ENCODE data around the gene NECTIN2.
"Not testable (repeated sequence)": the region's sequence is repeated elsewhere in the genome, so short reads cannot be mapped to it uniquely, and the experiment has no call there.

The NECTIN2 gene

GRCh38 chr19:44904426-44904994, 58.4 kb downstream of the NECTIN2 start:
- DNase-seq (ENCODE audit: low read depth in 1 of 2, low spot score in 1 of 2): no peak

GRCh38 chr19:44905437-44906160, 59.5 kb downstream of the NECTIN2 start, which contains the start of gene APOE:
Gene APOE (plus strand): TSS chr19:44905796. CDS start chr19:44906625, 829 bp downstream.
- DNase-seq (ENCODE audit: low read depth in 1 of 2, low spot score in 1 of 2): no peak

GRCh38 chr19:44907613-44908012, 61.5 kb downstream of the NECTIN2 start:
- DNase-seq (ENCODE audit: low read depth in 1 of 2, low spot score in 1 of 2): no peak

GRCh38 chr19:44908074-44908835, 62.2 kb downstream of the NECTIN2 start:
- DNase-seq (ENCODE audit: low read depth in 1 of 2, low spot score in 1 of 2): no peak

- DNase-seq (ENCODE audit: low read depth in 1 of 2, low spot score in 1 of 2): no peak
Measured at GRCh38 chr19:44908836-44909261, 62.8 kb downstream of the NECTIN2 start.

- no peak for DNase-seq (ENCODE audit: low read depth in 1 of 2, low spot score in 1 of 2)
Measured at GRCh38 chr19:44909775-44910174, 63.7 kb downstream of the NECTIN2 start.

- not testable (repeated sequence) for DNase-seq (ENCODE audit: low read depth in 1 of 2, low spot score in 1 of 2)
Measured at GRCh38 chr19:44911896-44912295, 65.8 kb downstream of the NECTIN2 start.

GRCh38 chr19:44912854-44913253, 66.8 kb downstream of the NECTIN2 start:
- DNase-seq (ENCODE audit: low read depth in 1 of 2, low spot score in 1 of 2): no peak

GRCh38 chr19:44913512-44914432, 67.7 kb downstream of the NECTIN2 start:
- DNase-seq (ENCODE audit: low read depth in 1 of 2, low spot score in 1 of 2): not testable (repeated sequence)

GRCh38 chr19:44914433-44915206, 68.5 kb downstream of the NECTIN2 start, which contains the start of gene APOC1:
Gene APOC1 (plus strand): TSS chr19:44914608. CDS start chr19:44914892, 284 bp downstream.
- peak; percentile 38 to 59 for DNase-seq (ENCODE audit: low read depth in 1 of 2, low spot score in 1 of 2)

- no peak for DNase-seq (ENCODE audit: low read depth in 1 of 2, low spot score in 1 of 2)
Measured at GRCh38 chr19:44924243-44924725, 78.2 kb downstream of the NECTIN2 start.

GRCh38 chr19:44925114-44925891, 79.2 kb downstream of the NECTIN2 start:
- no peak for DNase-seq (ENCODE audit: low read depth in 1 of 2, low spot score in 1 of 2)

GRCh38 chr19:44926245-44927077, 80.4 kb downstream of the NECTIN2 start:
- not testable (repeated sequence) for DNase-seq (ENCODE audit: low read depth in 1 of 2, low spot score in 1 of 2)

GRCh38 chr19:44927746-44928145, 81.6 kb downstream of the NECTIN2 start:
- DNase-seq (ENCODE audit: low read depth in 1 of 2, low spot score in 1 of 2): no peak

GRCh38 chr19:44930088-44930487, 84.0 kb downstream of the NECTIN2 start:
- no peak for DNase-seq (ENCODE audit: low read depth in 1 of 2, low spot score in 1 of 2)

GRCh38 chr19:44931541-44931940, 85.4 kb downstream of the NECTIN2 start:
- DNase-seq (ENCODE audit: low read depth in 1 of 2, low spot score in 1 of 2): no peak
